ENCODE data around the gene CD151. TPM values are rescaled to one million over a fixed set of nuclear protein-coding genes. Genes with fewer than 3 reads are reported as not detected.

Gene CD151
- total and polyA plus RNA-seq, 2 experiments from 2014 or later, result 62.9 to 109 TPM

GRCh38 chr11:786235-787083, 46.3 kb upstream of the CD151 start (continued):
- TF ChIP-seq, protein P1, sequence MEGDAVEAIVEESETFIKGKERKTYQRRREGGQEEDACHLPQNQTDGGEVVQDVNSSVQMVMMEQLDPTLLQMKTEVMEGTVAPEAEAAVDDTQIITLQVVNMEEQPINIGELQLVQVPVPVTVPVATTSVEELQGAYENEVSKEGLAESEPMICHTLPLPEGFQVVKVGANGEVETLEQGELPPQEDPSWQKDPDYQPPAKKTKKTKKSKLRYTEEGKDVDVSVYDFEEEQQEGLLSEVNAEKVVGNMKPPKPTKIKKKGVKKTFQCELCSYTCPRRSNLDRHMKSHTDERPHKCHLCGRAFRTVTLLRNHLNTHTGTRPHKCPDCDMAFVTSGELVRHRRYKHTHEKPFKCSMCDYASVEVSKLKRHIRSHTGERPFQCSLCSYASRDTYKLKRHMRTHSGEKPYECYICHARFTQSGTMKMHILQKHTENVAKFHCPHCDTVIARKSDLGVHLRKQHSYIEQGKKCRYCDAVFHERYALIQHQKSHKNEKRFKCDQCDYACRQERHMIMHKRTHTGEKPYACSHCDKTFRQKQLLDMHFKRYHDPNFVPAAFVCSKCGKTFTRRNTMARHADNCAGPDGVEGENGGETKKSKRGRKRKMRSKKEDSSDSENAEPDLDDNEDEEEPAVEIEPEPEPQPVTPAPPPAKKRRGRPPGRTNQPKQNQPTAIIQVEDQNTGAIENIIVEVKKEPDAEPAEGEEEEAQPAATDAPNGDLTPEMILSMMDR (conservative IDR thresholded peaks at IDR 0.05; ENCODE audit: low read depth in 2 of 2), result no peak
- no peak for TF ChIP-seq EZH2 (IDR thresholded peaks at IDR 0.05; ENCODE audit: low read depth, unreplicated experiment)

DNA sequence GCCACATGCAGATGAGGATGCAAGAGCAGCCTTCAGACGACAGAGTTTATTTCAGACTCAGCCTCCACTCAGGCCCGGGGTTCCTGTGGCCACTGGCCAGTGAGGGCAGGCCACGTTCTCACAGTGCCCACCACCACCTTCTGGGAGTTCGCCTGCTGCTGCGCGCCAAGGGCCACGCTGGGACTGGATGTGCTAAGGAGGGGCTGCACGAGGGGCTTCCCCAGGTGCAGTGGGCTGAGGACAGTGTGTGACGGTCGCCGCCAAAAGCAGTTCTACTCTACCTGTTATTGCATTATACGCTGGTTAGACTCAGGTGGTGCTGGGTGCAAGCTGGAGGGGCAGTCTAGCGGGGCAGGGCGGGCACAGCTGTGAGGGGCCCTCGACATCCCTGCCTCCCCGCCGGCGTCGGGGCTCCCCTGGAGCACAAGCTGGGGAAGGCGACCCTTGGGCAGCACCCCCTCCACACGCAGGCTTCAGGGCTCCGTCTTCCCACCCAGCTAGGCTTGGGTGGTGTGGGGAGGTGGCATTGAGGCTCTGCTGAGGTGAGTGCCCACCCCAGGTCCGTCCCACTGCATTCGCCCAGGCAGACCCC, 45.6 kb upstream of the CD151 start:
- Mint-ChIP-seq H3K27me3 (ENCODE audit: insufficient read depth, low read depth, poor library complexity) (peaks cover 20% of the 10 kb centered on the region), H3K36me3 (ENCODE audit: low read depth) (peaks cover 13% of the 10 kb centered on the region; the same call in 2 of the 3 replicates), H3K4me3 (no peak overlapping the region), H3K4me1 (peaks cover 36% of the 10 kb centered on the region), H3K9me3 (no peaks in the 10 kb centered on the region), H3K27ac (no peak overlapping the region)
- H3K4me2 ChIP-seq, result no peak overlapping the region
- no peaks in the 10 kb centered on the region for H3K36me3 ChIP-seq (ENCODE audit: insufficient read depth)
- H4K20me1 ChIP-seq (replicated peaks; ENCODE audit: insufficient read depth), result peaks cover 7% of the 10 kb centered on the region
- peaks cover 20% of the 10 kb centered on the region for H3F3A ChIP-seq (replicated peaks; ENCODE audit: low read depth)
- peaks cover 28% of the 10 kb centered on the region for H3K4me1 ChIP-seq (ENCODE audit: insufficient read depth)
- H3K79me2 ChIP-seq (replicated peaks; ENCODE audit: insufficient read depth), result no peaks in the 10 kb centered on the region
- H3K27me3 ChIP-seq (ENCODE audit: insufficient read depth), result no peaks in the 10 kb centered on the region
- no peak overlapping the region for H3K4me3 ChIP-seq
- DNase-seq (ENCODE audit: low spot score) (no peak), ATAC-seq (no peak)
- no peak overlapping the region for H2AFZ ChIP-seq
- no peak overlapping the region for H3K27ac ChIP-seq (ENCODE audit: low read depth)
- H3K9me2 ChIP-seq (ENCODE audit: insufficient read depth), result no peaks in the 10 kb centered on the region
- TF ChIP-seq STAT1 (IDR thresholded peaks at IDR 0.05; ENCODE audit: unreplicated experiment) (no peak), EZH2phosphoT487 (IDR thresholded peaks at IDR 0.05; ENCODE audit: unreplicated experiment) (no peak), EZH2 (IDR thresholded peaks at IDR 0.05; ENCODE audit: low read depth, unreplicated experiment) (no peak), CREB1 (CRISPR knock-in tag; IDR thresholded peaks at IDR 0.05; ENCODE audit: low read depth) (no peak), JUNB (IDR thresholded peaks at IDR 0.05; ENCODE audit: unreplicated experiment) (no peak), POLR2AphosphoS5 (IDR thresholded peaks at IDR 0.05; ENCODE audit: low read depth) (no peak), ZNF114 (CRISPR knock-in tag; IDR thresholded peaks at IDR 0.05) (no peak), NANOG (IDR thresholded peaks at IDR 0.05; ENCODE audit: borderline replicate concordance) (no peak), ETS1 (IDR thresholded peaks at IDR 0.05) (no peak), ZNF331 (CRISPR knock-in tag; IDR thresholded peaks at IDR 0.05; ENCODE audit: low read depth) (no peak)
- TF ChIP-seq, protein P2, sequence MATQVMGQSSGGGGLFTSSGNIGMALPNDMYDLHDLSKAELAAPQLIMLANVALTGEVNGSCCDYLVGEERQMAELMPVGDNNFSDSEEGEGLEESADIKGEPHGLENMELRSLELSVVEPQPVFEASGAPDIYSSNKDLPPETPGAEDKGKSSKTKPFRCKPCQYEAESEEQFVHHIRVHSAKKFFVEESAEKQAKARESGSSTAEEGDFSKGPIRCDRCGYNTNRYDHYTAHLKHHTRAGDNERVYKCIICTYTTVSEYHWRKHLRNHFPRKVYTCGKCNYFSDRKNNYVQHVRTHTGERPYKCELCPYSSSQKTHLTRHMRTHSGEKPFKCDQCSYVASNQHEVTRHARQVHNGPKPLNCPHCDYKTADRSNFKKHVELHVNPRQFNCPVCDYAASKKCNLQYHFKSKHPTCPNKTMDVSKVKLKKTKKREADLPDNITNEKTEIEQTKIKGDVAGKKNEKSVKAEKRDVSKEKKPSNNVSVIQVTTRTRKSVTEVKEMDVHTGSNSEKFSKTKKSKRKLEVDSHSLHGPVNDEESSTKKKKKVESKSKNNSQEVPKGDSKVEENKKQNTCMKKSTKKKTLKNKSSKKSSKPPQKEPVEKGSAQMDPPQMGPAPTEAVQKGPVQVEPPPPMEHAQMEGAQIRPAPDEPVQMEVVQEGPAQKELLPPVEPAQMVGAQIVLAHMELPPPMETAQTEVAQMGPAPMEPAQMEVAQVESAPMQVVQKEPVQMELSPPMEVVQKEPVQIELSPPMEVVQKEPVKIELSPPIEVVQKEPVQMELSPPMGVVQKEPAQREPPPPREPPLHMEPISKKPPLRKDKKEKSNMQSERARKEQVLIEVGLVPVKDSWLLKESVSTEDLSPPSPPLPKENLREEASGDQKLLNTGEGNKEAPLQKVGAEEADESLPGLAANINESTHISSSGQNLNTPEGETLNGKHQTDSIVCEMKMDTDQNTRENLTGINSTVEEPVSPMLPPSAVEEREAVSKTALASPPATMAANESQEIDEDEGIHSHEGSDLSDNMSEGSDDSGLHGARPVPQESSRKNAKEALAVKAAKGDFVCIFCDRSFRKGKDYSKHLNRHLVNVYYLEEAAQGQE (IDR thresholded peaks at IDR 0.05; ENCODE audit: unreplicated experiment), result no peak
- TF ChIP-seq, protein P1 (conservative IDR thresholded peaks at IDR 0.05; ENCODE audit: low read depth in 2 of 2), result no peak
